ENCODE data around the gene SPNS3.

Gene SPNS3

DNA sequence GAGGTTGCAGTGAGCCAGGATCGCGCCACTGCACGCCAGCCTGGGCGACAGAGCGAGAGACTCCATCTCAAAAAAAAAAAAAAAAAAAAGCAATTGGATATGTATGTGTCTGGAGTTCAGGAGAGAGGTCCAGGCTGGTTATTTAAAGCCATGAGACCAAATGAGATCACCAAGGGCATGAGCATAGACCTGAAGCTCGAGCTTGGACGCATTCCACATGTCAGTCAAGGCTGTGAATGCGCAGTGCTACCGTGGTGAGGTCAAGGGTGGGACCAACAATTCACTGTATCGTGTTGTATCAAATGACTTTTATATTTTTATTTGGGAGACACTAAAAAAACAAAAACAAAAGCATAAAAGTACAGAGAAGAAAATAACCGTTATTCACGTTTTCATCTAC is 35.8 kb downstream of the SPNS3 start:
- no peak for DNase-seq (ENCODE audit: low read depth)

DNA sequence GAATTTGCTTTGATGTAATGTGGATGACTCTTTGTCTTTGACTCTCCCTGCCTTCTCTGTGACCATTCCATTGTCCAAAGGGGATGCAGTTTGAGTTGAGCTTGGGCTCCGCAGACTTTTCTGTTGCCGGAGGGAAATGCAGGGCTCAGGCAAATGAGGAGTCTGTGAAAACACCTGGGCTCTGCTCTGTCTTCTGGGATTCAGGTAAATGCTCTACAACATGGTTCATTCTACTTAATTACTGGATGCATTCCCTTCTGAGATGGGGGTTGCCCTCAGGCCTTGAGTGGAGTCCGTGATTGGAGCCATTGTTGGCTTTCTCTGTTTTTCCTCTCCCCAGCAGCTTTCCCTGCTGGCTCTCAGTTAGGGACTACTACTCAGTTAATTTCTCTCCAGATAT is 38.5 kb downstream of the SPNS3 start:
- no peak for DNase-seq (ENCODE audit: low read depth)

DNA sequence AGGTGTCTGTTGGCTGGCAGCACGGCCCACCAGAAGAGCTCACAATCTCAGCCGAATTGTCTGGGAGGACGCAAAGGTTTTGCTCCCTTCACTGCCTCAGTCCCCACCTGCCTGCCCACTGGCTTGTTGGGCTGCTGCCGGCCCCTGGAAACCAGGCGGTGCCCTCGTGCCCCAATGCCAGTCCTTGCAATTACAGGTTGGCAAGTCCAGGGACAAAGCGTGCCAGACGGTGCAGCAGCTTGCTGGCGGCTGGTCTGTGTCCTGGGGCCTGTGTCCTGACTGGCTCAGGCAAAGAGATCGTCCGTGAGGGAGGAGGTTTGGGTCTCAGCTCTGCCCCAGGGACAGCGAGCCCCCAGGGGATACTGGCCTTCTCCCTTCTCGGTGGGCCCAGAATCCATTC is 40.4 kb downstream of the SPNS3 start:
- DNase-seq (ENCODE audit: low read depth) = no peak

DNA sequence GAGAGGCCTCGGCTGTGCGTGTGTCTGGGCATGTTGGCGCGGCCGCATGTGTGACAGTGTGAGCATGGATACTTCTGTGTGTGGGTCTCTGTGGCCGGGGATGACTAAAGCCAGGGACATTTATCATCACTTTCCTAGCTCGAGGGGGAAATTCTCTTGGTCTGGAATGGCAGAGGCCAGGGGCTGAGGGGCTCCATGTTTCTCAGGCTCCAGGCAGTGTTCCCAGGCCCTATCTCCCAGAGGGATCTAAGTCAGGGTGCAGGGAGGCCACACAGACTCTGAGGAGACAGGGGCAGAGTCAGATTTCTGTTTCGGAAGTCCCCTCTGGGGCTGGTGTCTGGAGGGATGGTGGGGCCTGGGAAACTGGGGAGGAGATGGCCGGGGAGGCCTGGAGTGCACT is 41.3 kb downstream of the SPNS3 start:
- DNase-seq (ENCODE audit: low read depth) = no peak

DNA sequence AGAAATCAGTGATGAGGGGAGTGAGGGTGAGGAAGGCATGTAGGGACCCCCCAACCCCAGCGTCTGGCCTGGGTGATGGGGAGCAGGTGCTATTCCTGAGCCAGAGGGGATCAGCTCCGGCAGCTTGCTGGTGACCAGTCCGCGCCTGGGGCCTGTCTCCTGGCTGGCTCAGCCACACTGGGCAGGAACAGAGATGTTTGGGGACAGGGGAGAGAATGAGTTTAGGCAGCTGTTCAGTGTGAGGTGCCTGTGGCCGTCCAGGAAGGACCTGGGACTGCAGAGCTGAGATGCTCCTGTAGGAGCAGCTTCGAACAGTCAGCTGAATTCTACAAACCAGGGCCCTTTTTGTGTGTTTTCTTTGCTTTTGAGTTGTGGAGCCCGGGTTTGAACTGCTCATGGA is 41.7 kb downstream of the SPNS3 start:
- no peak for DNase-seq (ENCODE audit: low read depth)

DNA sequence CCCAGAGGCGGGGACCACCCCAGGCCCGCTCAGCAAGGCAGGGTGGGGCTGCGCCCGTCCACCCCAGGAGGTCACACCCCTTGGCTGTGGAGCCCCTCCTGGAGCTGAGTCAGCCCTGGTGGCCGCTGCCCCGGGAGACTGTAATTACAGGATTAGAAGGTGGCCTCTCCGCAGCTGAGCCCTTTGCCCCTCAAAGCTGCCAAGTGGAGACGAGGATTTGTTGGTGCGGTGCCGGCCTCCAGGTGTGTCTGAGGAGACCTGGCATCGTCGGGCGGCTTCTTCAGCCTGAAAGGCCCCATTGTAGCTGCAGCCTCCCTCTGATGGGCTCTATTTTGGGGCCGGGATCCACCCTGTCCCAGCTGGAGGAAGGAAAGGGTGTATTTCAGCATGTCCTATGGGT is 42.3 kb downstream of the SPNS3 start:
- no peak for DNase-seq (ENCODE audit: low read depth)

DNA sequence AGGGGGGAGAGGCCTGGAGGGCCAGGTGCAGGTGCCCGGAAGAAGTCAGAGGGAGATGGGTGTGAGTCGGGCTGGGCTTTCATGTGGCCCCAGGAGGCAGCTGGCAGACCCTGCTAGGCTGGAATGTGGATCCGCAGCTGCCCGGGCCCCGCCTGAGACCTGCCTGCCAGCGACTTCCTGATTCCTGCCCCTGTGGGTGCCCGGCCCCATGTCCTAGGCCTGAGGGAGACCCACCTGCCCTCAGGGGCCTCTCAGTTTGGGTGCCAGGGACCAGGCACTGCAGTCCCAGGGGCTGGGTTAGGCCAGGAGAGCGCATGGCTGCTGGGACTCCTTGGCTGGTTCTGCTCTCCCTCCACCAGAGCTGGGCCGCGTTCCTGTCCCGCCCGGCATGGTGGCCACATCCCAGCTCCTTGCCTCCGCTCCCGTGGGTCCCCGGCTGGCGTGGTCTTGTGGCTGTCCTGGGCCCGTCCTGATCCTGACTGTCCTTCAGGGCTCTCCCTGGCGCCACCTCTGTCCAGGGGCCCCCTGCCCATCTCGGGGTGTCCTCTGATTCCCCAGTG is 42.9 kb downstream of the SPNS3 start:
- DNase-seq (ENCODE audit: low read depth) = no peak

DNA sequence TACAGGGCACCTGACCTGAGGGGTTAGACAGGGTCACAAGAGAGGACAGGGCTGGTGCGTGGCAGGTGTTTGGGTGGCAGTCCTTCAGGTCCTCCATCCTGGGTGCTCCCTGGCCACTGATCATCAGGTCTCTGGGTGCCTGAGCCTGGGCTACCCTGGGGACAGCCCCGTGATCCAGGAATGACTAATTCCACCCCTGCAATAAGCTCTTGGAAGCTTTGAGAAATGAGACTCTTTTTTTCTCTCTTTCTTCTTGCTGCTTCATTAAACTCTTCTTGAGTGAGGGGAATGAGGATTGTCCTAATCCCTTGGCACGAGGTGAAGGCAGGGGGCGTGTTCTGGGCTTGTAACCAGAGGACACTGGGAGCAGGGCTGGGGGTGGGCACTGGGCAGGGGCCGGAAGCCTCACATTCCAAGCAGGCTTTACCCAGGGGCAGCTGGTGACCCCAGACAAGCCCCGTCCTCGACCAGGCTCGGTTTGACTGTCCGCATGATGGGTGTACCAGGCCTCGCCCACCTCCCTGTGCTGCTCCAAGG is 43.6 kb downstream of the SPNS3 start:
- DNase-seq (ENCODE audit: low read depth) = no peak

DNA sequence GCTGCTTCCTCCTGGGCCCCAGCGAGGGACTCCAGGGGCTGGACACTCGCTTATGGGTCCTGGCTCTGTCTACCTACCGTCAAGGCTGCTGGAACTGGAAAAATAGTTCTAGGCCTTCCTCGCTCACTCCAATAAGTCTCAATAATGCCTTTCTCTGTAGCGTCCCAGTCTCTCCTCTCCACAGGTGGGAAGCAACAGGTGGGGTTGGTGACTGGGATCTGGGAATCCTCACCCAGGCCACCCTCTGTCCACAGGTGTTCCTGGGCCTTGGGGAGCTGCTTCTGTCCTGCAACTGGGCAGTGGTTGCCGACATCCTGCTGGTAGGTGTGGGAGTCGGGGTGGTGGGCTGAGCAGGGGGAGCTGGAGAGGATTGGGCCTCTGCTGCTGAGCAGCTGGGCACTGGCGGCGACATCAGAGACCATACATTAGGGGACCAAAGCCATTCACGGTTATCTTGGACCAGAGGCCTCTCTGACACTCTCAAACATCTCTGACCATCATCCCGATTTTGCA is 44.6 kb downstream of the SPNS3 start:
- no peak for DNase-seq (ENCODE audit: low read depth)

DNA sequence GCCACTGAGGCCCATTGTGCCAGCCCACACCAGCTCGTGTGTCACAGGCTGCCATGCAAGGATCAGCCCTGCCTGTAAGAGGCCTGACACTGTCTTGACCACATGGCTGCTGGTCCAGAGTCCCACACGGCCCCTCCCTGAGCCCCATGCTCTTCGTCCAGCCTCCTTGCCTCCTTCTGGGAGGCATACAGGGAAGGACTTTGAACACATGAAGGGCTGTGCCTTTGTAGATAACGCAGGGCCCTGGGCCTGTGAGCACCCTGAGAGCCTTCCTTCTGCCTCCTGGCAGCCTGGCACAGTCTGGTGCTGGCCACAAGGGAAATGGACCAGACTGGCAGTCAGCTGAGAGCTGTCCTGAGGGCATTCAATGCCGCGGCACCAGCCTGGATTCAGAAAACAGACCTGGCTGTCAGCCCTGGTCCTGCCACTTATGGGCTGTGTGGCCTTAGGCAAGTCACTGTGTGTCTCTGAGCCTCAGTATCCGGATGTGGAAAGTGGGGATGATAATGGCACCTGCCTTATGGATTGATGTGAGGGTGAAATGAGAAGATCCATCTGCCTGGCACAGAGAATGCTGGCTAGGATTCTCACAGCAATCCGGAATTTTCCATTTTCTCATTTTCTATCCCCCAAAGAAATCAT is 45.7 kb downstream of the SPNS3 start:
- no peak for DNase-seq (ENCODE audit: low read depth)

DNA sequence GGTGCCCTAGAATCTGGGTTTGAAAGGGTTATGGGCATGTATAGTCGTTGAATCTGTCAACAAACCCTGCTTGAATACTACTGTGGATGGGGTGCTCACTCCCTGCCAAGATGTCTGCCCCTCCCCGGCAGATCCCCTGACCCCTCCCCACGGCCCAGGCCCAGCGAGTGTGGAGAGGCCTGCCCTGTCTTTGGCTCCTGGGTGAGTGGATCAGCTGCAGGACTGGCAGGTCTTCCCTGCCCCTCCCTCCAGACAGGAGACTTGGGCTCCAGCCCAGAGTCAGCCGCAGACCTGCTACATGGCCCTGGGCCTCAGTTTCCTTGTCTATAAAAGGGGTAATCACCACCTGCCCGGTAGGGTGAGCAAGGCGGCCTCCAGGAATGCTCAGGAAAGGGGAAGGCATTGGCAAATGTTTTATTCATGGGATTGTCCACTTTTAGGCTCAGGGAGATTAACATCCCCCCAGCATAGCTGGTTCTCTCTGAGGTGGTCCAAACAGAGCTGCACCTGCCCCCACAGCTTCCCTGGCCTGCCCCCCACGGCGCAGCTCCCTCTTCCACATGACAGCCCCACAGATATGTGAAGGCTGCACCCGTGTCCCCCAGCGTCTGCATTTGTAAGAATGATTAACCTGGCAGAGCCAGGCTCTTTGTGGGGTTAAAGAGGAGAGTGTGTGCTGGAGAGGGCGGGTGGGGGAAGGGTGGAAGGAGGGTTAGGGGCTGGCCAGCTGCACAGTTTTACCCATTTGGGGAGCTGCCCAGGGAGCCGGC is 46.4 kb downstream of the SPNS3 start:
- no peak for DNase-seq (ENCODE audit: low read depth)

DNA sequence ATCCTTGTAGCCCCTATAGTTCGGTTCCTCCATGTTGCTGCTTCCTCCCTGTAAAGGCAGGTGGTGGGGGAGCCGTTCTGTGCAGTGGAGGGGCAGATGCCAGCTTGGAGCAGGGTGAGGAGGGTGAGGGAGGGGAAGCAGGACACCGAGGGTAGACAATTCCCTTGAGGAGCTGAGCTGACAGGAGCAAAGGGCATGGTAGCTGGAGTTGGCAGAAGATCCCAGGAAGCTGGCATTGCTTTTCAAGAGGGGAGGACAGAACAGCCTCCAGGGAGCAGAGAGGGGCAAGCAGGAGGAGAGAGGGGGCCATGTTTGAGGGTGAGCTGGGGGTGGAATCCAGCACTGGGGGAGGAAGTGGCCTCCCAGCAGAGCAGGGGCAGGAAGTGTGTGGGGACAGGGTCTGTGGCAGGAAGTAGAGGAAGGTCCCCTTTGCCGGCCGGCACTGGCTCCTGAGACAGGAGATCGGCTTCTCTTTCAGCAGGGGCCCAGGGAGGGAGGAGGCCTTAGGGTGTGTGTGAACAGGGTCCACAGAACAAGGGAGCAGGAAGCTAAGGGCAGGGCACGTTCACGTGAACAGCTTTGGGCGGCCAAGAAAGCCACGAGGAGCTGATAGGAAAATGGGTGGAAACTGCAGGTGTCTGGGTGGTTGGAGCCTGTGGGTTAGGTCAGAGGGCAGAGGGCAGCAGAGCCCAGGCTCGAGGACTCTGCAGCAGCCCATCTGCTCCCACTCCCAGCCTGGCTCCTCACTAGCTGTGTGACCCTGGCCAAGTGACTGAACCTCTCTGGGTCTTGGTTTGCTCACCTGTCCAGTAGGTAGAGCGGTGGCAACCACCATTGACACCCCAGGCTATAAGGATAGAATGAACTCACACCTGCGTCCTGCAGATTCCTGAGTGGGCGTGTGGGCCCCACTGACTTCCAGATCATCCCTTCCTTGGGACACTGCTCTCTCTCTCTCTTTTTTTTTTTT is 47.5 kb downstream of the SPNS3 start:
- no peak for DNase-seq (ENCODE audit: low read depth)

DNA sequence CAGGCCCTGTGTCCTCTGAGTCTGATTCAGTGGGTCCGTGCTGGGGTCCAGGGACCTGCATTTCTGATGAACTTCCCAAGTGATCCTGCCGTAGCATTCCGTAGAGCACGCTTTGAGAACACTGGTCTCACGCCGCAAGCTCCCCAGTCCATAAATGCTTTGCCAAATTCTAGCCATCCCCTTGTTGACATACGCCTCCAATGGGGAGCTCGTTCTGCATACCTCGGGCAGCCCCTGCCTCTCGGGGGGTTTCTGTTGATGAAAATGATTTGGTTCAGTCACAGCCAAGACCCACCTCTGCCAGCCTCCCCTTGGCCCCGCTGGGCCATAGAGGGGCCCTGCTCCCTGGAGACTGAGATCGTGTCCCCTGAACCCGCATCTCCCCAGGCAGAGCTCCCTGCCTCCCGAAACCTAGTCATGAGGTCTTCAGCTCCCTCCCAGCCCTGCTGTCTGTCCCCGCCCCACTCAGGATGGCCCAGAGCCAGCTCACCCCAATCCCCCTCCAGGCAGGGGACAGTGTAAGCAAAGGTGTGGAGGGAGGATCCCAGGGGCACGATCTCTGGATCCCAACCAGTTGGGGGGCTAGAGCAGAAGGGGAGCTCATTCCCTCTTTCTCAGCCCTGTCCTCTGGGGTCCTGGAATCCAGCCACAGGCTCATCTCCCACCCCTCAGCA is 48.7 kb downstream of the SPNS3 start:
- no peak for DNase-seq (ENCODE audit: low read depth)

DNA sequence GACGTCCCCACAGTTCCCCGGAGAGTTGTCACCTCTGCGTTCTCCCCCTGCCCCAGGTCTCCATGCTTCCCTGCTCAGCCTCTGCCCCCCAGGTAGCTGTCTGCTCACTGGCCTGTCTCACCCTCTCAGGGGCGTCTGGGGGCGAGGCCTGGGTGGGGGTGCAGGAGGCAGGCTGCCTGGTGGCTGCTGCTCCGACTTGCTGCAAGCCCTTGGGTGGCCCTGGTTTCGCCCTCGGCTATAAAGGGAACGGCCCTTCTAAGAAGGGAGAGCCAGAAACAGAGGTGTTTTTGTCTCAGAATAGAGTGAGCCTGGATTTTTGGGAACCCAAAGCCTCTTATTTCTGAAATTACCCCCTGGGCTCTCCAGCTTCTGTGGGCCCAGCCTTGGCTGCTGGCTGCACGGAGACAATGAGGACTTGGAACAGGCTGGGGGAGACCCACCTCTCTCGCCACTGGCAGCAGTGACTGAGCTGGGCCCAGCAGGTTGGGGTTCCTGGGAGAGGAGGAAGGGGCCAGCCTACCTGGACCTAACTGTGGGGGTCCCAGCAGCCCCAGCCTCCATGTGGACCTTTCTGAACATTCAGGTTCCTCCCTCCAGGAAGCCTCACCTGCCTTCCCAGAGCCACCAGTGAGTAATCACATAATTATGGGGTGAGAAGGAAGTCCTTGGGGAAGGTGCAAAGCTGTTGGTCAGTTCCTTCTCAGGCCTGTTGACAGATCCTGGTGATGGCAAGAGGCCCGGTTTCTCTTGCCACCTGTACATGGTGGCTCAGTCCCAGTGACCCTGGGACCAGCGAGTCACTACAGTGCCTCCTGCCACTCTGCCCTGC is 49.5 kb downstream of the SPNS3 start:
- DNase-seq (ENCODE audit: low read depth) = no peak

DNA sequence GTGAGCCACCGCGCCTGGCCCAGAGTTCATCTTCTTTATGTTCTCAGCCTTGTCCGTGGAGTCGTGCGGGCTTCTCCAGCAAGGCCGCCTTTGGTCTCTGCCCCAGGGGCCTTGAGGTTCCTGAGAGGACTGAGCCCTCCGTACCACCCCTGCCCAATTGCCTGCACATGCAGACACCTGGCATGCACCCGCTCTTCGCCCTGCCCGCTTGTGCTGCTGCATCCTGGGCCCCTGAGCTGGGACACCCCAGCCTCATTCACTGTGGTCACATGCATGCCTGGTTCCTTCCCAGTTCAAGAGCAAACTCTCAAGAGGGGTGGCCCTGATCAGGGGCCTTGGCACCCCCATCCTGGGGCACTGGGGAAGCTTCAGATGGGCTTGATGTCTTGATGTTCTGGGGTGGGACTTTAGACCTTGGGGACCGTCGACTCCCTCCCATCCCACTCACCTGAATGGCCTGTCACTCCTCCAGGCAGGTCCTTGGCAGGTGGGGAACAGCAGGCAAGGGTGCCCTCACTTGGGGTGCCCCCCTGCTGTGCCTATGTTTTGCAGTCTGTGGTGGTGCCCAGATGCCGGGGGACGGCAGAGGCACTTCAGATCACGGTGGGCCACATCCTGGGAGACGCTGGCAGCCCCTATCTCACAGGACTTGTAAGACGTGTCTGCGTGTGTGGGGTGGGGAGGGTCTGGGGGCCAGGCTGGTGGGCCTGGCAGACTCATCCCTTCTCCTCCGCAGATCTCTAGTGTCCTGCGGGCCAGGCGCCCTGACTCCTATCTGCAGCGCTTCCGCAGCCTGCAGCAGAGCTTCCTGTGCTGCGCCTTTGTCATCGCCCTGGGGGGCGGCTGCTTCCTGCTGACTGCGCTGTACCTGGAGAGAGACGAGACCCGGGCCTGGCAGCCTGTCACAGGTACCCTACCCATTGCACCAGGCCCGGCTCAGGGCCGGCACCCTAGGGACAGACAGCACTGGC is 52.2 kb downstream of the SPNS3 start:
- DNase-seq (ENCODE audit: low read depth) = no peak

DNA sequence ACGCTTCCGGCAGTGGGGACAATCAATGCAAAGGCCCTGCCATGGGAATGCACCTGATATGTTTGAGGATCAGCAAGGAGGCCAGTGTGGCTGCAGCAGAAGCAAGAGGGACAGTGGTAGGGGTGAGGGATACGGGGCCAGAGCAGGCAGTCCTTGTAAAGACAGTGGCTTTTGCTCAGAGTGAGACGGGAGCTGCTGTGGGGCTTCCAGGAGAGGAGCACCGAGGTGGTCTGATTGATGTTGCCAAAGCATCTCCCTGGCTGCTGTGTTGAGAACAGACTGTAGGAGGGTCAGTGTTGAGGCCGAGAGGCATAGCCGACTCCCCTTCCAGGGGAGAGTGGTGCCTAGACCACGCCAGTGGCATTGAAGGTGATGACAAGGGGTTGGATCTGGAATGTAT is 53.6 kb downstream of the SPNS3 start:
- DNase-seq (ENCODE audit: low read depth) = no peak

DNA sequence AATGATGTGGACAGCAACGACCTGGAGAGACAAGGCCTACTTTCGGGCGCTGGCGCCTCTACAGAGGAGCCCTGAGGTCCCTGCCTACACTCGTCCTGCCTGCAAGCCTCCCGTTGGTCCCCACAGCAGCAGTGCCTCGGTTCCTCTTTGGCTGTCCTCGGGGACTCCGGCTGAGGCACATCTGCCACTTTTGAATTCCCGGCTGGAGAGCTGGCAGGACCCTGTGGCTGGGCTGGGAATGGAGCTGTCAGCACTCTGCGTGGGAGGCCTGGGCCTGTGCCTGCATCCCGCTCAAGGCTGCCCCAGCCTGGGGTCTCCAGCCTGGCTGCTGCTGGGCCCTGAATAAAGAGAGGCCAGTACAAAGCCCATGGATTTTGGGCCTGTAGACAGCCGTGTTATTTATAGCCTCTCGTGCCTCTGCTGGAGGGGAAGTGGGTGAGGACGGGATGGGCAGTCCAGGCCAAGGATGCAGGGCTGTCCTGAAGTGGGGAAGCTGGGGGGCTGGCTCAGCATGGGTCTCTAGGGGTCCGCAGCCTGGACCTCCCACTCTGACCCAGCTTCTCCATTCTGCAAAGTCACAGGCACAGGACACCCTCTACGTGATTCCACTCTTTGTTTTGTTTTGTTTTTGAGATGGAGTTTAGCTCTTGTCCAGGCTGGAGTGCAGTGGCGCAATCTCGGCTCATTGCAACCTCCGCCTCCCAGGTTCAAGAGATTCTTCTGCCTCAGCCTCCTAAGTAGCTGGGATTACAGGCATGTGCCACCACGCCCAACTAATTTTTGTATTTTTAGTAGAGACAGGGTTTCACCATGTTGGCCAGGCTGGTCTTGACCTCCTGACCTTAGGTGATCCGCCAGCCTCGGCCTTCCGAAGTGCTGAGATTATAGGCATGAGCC is 54.3 kb downstream of the SPNS3 start:
- DNase-seq (ENCODE audit: low read depth) = no peak

DNA sequence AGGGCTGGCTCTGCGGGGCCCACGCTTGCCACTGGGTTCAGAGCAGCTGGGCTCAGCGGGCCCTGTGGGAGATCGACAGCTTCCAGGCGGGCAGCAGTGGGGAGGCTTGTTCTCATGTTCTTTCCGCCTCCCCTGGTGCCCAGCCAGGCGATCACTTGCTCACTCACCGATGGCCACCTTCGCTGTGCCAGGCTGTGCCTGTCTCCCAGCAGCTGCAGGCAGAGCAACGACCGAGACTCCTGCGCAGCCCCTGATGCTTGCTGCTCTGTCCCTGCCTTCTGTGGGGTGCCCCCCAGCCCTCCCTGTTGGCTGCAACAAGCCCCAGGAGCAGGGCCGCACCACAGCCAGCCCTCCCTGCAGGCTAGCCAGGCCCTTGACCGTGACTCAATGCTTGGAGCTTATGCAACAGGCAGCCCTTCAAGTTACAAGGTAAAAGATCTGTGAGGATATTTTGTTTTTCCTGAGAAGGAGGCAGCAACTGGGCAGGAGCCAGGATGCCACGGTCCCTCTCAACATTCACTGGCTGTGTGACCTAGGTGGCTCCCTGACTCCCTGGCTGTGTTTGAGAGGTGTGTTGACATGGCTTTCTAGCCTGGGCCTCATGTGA is 55.4 kb downstream of the SPNS3 start:
- no peak for DNase-seq (ENCODE audit: low read depth)

All from GM04503 (cell line).